Measurements from ENCODE around the gene KLF11.

DNA sequence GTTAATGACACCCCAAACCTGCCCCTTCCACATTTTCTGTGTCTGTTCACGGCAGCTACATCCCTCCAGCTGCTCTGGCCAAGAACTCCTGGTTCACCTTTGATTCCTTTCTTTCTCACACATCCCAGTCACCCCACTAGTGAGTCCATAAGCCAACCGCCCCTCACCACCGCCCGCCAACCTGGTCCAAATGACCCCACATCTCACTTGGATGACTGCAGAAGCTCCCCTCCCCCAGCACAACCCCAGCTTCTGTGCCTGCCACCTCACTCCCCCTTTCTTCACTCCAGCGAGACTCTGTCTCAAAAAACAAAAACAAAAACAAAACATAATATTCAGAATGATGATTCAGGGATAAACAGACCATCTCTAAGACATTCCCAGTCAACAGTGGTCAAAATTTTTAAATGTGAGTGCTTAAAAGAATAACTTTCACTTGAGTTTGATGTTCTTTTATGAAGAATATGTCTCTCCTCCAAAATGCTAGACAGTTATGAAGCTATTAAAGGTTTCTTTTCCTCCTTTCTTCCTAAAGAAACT is 33.7 kb downstream of the KLF11 start:
- TF ChIP-seq POLR2AphosphoS5 (IDR thresholded peaks at IDR 0.05; ENCODE audit: insufficient read depth in 1 of 2, low read depth in 1 of 2) = no peak
- TF ChIP-seq, protein P1, sequence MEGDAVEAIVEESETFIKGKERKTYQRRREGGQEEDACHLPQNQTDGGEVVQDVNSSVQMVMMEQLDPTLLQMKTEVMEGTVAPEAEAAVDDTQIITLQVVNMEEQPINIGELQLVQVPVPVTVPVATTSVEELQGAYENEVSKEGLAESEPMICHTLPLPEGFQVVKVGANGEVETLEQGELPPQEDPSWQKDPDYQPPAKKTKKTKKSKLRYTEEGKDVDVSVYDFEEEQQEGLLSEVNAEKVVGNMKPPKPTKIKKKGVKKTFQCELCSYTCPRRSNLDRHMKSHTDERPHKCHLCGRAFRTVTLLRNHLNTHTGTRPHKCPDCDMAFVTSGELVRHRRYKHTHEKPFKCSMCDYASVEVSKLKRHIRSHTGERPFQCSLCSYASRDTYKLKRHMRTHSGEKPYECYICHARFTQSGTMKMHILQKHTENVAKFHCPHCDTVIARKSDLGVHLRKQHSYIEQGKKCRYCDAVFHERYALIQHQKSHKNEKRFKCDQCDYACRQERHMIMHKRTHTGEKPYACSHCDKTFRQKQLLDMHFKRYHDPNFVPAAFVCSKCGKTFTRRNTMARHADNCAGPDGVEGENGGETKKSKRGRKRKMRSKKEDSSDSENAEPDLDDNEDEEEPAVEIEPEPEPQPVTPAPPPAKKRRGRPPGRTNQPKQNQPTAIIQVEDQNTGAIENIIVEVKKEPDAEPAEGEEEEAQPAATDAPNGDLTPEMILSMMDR (IDR thresholded peaks at IDR 0.05) = no peak

Data from vagina (tissue), 2 donors.